HepG2 (cell line): Measurements from ENCODE around the gene OR1M1. TPM values are rescaled to one million over a fixed set of nuclear protein-coding genes. Genes with fewer than 3 reads are reported as not detected.
A peak's percentile ranks its signal among the peaks of the same experiment; 100 is the strongest.

Experiments
- CREM ChIP-seq, 2 experiments: sonication (generic) in 1 of 2; formaldehyde crosslinking in 1 of 2; IDR thresholded peaks; 2 replicates each; pipeline versions ENCODE4 v1.4.0 to v1.6.1; 2016 to 2020; ENCODE audit warnings: antibody characterized with exemption in 1 of 2, mild to moderate bottlenecking in 1 of 2, missing genetic modification reagents in 1 of 2
- DZIP1 ChIP-seq: sonication (generic); formaldehyde crosslinking; IDR thresholded peaks from 2 replicates; pipeline ENCODE4 v1.5.0; 2020; ENCODE audit warnings: mild to moderate bottlenecking, missing genetic modification reagents
- HMGA1 ChIP-seq: sonication (generic); formaldehyde crosslinking; conservative IDR thresholded peaks from 2 replicates; pipeline ENCODE4 v1.4.0; 2020; ENCODE audit warnings: missing genetic modification reagents
- PAF1 ChIP-seq: IDR thresholded peaks from 2 replicates; pipeline ENCODE4 v1.6.1; 2016; ENCODE audit warnings: missing genetic modification reagents, missing compliant biosample characterization
- PRDM4 ChIP-seq: sonication (generic); formaldehyde crosslinking; IDR thresholded peaks from 2 replicates; pipeline ENCODE4 v1.9.0; 2021; ENCODE audit warnings: missing genetic modification reagents, borderline replicate concordance
- RBM22 ChIP-seq: fragments of 200-400 bp; formaldehyde crosslinking; optimal IDR thresholded peaks from 2 replicates; pipeline ENCODE3; 2017; ENCODE audit warnings: mild to moderate bottlenecking, low read length, moderate library complexity
- SP1 ChIP-seq, 2 experiments: fragments of 450-650 bp in 1 of 2; sonication (generic) in 1 of 2; formaldehyde crosslinking in 1 of 2; IDR thresholded peaks; 2 replicates each; pipeline versions ENCODE4 v1.4.0 to v1.6.1; 2016 to 2020; ENCODE audit warnings: missing genetic modification reagents in 1 of 2
- ZBTB46 ChIP-seq: sonication (generic); formaldehyde crosslinking; IDR thresholded peaks from 2 replicates; pipeline ENCODE4 v1.4.0; 2020; ENCODE audit warnings: mild to moderate bottlenecking, missing genetic modification reagents, borderline replicate concordance
- ZNF260 ChIP-seq: sonication (generic); formaldehyde crosslinking; IDR thresholded peaks from 2 replicates; pipeline ENCODE4 v1.4.0; 2020; ENCODE audit warnings: missing genetic modification reagents, low read depth, mild to moderate bottlenecking, borderline replicate concordance
- ZNF431 ChIP-seq: sonication (generic); formaldehyde crosslinking; IDR thresholded peaks from 2 replicates; pipeline ENCODE4 v1.9.0; 2022; ENCODE audit warnings: missing genetic modification reagents, low read depth, mild to moderate bottlenecking, borderline replicate concordance
- ZNF629 ChIP-seq: sonication (generic); formaldehyde crosslinking; conservative IDR thresholded peaks from 2 replicates; pipeline ENCODE4 v1.5.0; 2020; ENCODE audit warnings: missing genetic modification reagents
- ZNF674 ChIP-seq: sonication (generic); formaldehyde crosslinking; IDR thresholded peaks from 2 replicates; pipeline ENCODE4 v1.5.0; 2020; ENCODE audit warnings: low read depth, mild to moderate bottlenecking, missing genetic modification reagents
- ZNF703 ChIP-seq: sonication (generic); formaldehyde crosslinking; IDR thresholded peaks from 2 replicates; pipeline ENCODE4 v1.5.1; 2020; ENCODE audit warnings: missing genetic modification reagents, mild to moderate bottlenecking, moderate library complexity, borderline replicate concordance
- polyA plus RNA-seq, 8 experiments: library from polyadenylated mRNA; depleted of rRNA in 3 of 8; stranded (reverse) in 7 of 8; unstranded in 1 of 8; fragments of >200 nt; fragmentation: Illumina TruSeq in 4 of 8; extraction: Trizol in 4 of 8; gene quantifications; 2 replicates each; pipeline versions ENCODE4 v1.2.1 to v1.2.3, GENCODE V29; 2011 to 2016; ENCODE audit warnings: low read depth in 4 of 8, missing spikeins in 1 of 8, mixed read lengths in 1 of 8; ENCODE audit not compliant: insufficient read depth in 1 of 8
- total RNA-seq, 5 experiments: library from RNA; depleted of rRNA; stranded (reverse); fragments of >200 nt; fragmentation: Illumina TruSeq; extraction: Trizol; gene quantifications; 2 replicates each; pipeline ENCODE4 v1.2.3, GENCODE V29; 2016; ENCODE audit warnings: low read depth in 1 of 5
- TF ChIP-seq, protein P1 (sequence below), 2 experiments: sonication (generic) in 1 of 2; formaldehyde crosslinking in 1 of 2; IDR thresholded peaks; 2 replicates each; pipeline versions ENCODE4 v1.5.1 to v1.6.1; 2011 to 2020; ENCODE audit warnings: borderline replicate concordance in 1 of 2, low read depth in 1 of 2, low read length in 1 of 2, mild to moderate bottlenecking in 1 of 2, missing genetic modification reagents in 1 of 2, moderate library complexity in 1 of 2
- TF ChIP-seq, protein P2 (sequence below): sonication (generic); formaldehyde crosslinking; IDR thresholded peaks from 2 replicates; pipeline ENCODE4 v1.4.0; 2020; ENCODE audit warnings: mild to moderate bottlenecking, low read depth, missing genetic modification reagents

OR1M1 gene
- total and polyA plus RNA-seq, 2 of the 13 experiments (the other 11 are each of a cell fraction or from before 2014, with no cell fraction given): not detected

DNA sequence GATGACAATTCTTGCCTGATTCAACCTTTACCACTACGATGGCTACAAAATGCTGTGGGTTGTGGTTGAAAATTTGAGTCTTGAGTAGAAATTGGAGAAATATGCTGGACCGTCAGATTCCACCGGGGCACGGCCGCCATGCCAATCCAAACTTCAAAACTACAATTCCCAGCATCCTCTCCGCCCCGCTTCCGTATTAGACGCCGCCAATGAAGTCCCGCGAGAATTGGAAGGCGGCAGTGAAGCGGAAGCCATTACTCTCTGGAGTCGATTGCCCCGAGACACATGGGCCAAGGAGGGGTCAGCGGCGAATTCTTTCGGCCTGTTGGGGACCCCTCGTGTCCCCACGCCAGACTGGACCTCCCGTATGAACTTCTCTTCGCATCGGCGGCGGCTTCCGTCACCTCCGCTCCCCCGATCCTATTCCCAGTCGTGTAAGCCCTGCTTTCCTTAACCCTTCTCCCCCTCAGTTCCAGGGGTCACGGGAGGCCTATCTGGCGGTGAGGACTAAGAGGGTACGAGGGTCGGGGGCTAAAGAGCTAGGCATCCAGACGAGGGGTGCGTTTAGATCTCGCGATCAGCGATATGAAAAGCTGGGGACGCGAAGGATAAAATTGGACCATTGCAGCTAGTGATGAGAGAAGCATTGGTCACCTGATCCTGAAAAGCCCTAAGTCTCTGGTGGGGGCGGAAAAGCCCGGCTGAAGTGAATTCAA, 53.5 kb downstream of the OR1M1 start, which contains the start of gene ZNF317 (continued):
- TF ChIP-seq ZNF674: no peak
- TF ChIP-seq, protein P1, sequence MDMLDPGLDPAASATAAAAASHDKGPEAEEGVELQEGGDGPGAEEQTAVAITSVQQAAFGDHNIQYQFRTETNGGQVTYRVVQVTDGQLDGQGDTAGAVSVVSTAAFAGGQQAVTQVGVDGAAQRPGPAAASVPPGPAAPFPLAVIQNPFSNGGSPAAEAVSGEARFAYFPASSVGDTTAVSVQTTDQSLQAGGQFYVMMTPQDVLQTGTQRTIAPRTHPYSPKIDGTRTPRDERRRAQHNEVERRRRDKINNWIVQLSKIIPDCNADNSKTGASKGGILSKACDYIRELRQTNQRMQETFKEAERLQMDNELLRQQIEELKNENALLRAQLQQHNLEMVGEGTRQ (IDR thresholded peaks at IDR 0.05; ENCODE audit: low read depth, low read length): no peak
- TF ChIP-seq, protein P1 (CRISPR knock-in tag; IDR thresholded peaks at IDR 0.05; ENCODE audit: borderline replicate concordance): peak; percentile 9; the same call in 1 of the 2 replicates
- TF ChIP-seq CREM (IDR thresholded peaks at IDR 0.05): peak; percentile 92
- no peak for TF ChIP-seq CREM (CRISPR knock-in tag; IDR thresholded peaks at IDR 0.05)
- TF ChIP-seq PRDM4 (CRISPR knock-in tag): no peak
- no peak for TF ChIP-seq ZNF629 (CRISPR knock-in tag)
- no peak for TF ChIP-seq ZNF703 (CRISPR knock-in tag)
- peak; percentile 81; the same call in 1 of the 2 replicates for TF ChIP-seq ZNF431 (CRISPR knock-in tag)
- TF ChIP-seq PAF1 (CRISPR knock-in tag): no peak
- TF ChIP-seq DZIP1 (CRISPR knock-in tag): no peak
- no peak for TF ChIP-seq SP1 (IDR thresholded peaks at IDR 0.05)
- TF ChIP-seq SP1 (CRISPR knock-in tag; IDR thresholded peaks at IDR 0.05): no peak
- TF ChIP-seq ZNF260: no peak
- TF ChIP-seq HMGA1 (CRISPR knock-in tag): no peak
- TF ChIP-seq ZBTB46: no peak
- TF ChIP-seq, protein P2, sequence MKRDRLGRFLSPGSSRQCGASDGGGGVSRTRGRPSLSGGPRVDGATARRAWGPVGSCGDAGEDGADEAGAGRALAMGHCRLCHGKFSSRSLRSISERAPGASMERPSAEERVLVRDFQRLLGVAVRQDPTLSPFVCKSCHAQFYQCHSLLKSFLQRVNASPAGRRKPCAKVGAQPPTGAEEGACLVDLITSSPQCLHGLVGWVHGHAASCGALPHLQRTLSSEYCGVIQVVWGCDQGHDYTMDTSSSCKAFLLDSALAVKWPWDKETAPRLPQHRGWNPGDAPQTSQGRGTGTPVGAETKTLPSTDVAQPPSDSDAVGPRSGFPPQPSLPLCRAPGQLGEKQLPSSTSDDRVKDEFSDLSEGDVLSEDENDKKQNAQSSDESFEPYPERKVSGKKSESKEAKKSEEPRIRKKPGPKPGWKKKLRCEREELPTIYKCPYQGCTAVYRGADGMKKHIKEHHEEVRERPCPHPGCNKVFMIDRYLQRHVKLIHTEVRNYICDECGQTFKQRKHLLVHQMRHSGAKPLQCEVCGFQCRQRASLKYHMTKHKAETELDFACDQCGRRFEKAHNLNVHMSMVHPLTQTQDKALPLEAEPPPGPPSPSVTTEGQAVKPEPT (CRISPR knock-in tag): 0 out of 2 replicates have a peak, but pooled peaks have one; percentile 47
- no peak for TF ChIP-seq RBM22
